Measurements from ENCODE around the gene TPP2.

GRCh38 chr13:102561933-102562332 is 34.9 kb upstream of the TPP2 start:
- TF ChIP-seq CTCF (IDR thresholded peaks at IDR 0.05) (no peak), POLR2A (IDR thresholded peaks at IDR 0.05) (no peak)

Measured in prostate gland (tissue), 2 donors.